CD4-positive, alpha-beta memory T cell (primary cell): ENCODE measurements around the gene ZNRF2. TPM values are rescaled to one million over a fixed set of nuclear protein-coding genes. Genes with fewer than 3 reads are reported as not detected.
"Not testable (repeated sequence)": the region's sequence is repeated elsewhere in the genome, so short reads cannot be mapped to it uniquely, and the experiment has no call there.

Experiments used
- CTCF ChIA-PET: fragments of 350-600 bp; sonication (Branson Sonifier 250); formaldehyde crosslinking; loops from one replicate; lab custom pipeline; 2021; ENCODE audit warnings: inconsistent platforms; ENCODE audit not compliant: partially characterized antibody; lab: Charles Lee
- POLR2A ChIA-PET: fragments of 350-600 bp; sonication (Branson Sonifier 250); formaldehyde crosslinking; loops from one replicate; lab custom pipeline; 2021; ENCODE audit not compliant: partially characterized antibody; lab: Charles Lee
- DNase-seq, 5 donors: peaks; one replicate each; pipeline versions ENCODE4 v3.0.0 to v3.0.0-alpha.2; 2020 to 2022; ENCODE audit warnings: mixed read lengths in 1 of 5
- H3K27ac ChIP-seq: one replicate; pipeline ENCODE4 v1.7.0; 2013; ENCODE audit warnings: low read depth, low read length
- H3K27me3 ChIP-seq: 2 replicates; pipeline ENCODE4 v1.7.0; 2013; ENCODE audit warnings: mild to moderate bottlenecking, low read length, moderate library complexity; ENCODE audit not compliant: insufficient read depth
- H3K36me3 ChIP-seq: 2 replicates; pipeline ENCODE4 v1.7.0; 2013; ENCODE audit warnings: mild to moderate bottlenecking, low read length, moderate library complexity; ENCODE audit not compliant: insufficient read depth
- H3K4me1 ChIP-seq: 2 replicates; pipeline ENCODE4 v1.7.0; 2013; ENCODE audit warnings: mild to moderate bottlenecking, low read length, moderate library complexity; ENCODE audit not compliant: insufficient read depth
- H3K4me3 ChIP-seq, 2 donors: one replicate each; pipeline ENCODE4 v1.7.0; 2013; ENCODE audit warnings: low read length in 2 of 2, mild to moderate bottlenecking in 1 of 2
- H3K9me3 ChIP-seq, 2 donors: one replicate each; pipeline ENCODE4 v1.7.0; 2013; ENCODE audit warnings: low read length in 2 of 2, control low read depth in 1 of 2; ENCODE audit not compliant: control insufficient read depth in 1 of 2
- H3K27ac Mint-ChIP-seq, 7 donors: one replicate each; pipeline ENCODE4 v1.8.0; 2020 to 2021; ENCODE audit warnings: mixed read lengths in 7 of 7, mild to moderate bottlenecking in 6 of 7, inconsistent platforms in 3 of 7, moderate library complexity in 3 of 7
- H3K27me3 Mint-ChIP-seq, 2 donors: one replicate each; pipeline ENCODE4 v1.8.0; 2020 to 2021; ENCODE audit warnings: mixed read lengths in 2 of 2
- H3K36me3 Mint-ChIP-seq, 2 donors: one replicate each; pipeline ENCODE4 v1.8.0; 2020 to 2021; ENCODE audit warnings: mixed read lengths in 2 of 2, inconsistent platforms in 1 of 2, mild to moderate bottlenecking in 1 of 2
- H3K4me1 Mint-ChIP-seq, 4 donors: one replicate each; pipeline ENCODE4 v1.8.0; 2020 to 2021; ENCODE audit warnings: mixed read lengths in 4 of 4, mild to moderate bottlenecking in 1 of 4
- H3K4me3 Mint-ChIP-seq, 8 donors: one replicate each; pipeline ENCODE4 v1.8.0; 2020 to 2021; ENCODE audit warnings: mixed read lengths in 8 of 8, mild to moderate bottlenecking in 7 of 8, moderate library complexity in 6 of 8, inconsistent platforms in 3 of 8
- H3K9me3 Mint-ChIP-seq, 8 donors: one replicate each; pipeline ENCODE4 v1.8.0; 2020 to 2021; ENCODE audit warnings: mixed read lengths in 8 of 8, mild to moderate bottlenecking in 5 of 8, inconsistent platforms in 3 of 8, moderate library complexity in 1 of 8
- intact Hi-C: fragments of 100-400 bp; cut with micrococcal nuclease; formaldehyde crosslinking; loops from one replicate; pipeline ENCODE4 v1.15.1; 2023
- polyA plus RNA-seq, 2 donors: library from polyadenylated mRNA; unstranded; fragments of 300-500 nt; fragmentation: Illumina TruSeq; gene quantifications; one replicate each; pipeline ENCODE4 v1.2.3, GENCODE V29; 2021
- total RNA-seq, 2 experiments: library from RNA; stranded (reverse); gene quantifications; one replicate each; pipeline ENCODE4 v1.2.3, GENCODE V29; 2021

ZNRF2 gene
- total and polyA plus RNA-seq, 4 experiments from 2014 or later = 0.59 to 39.4 (median 20.4) TPM

- intact Hi-C loops, H3K36me3 Mint-ChIP-seq: not testable (repeated sequence)
- peak overlapping the region in 2 of 8 donors; percentile 26 to 32 for H3K4me3 Mint-ChIP-seq
Observed at GRCh38 chr7:30296304-30296703, 11.9 kb downstream of the ZNRF2 start.

GRCh38 chr7:30297499-30297898, 13.1 kb downstream of the ZNRF2 start:
- H3K4me3 ChIP-seq, H3K9me3 Mint-ChIP-seq, CTCF ChIA-PET, H3K9me3 ChIP-seq, POLR2A ChIA-PET, H3K27ac ChIP-seq, H3K36me3 ChIP-seq, H3K27ac Mint-ChIP-seq, DNase-seq, H3K27me3 Mint-ChIP-seq, H3K36me3 Mint-ChIP-seq, intact Hi-C loops, H3K27me3 ChIP-seq: not testable (repeated sequence)
- H3K4me1 ChIP-seq = peaks cover 34% of the 10 kb centered on the region
- Mint-ChIP-seq H3K4me3 (peak overlapping the region in 5 of 8 donors; percentile 2 to 58 (median 20)), H3K4me1 (peaks cover 36 to 58% (median 47%) of the 10 kb centered on the region in 4 donors)

More at GRCh38 chr7:30296304-30296703, 11.9 kb downstream of the ZNRF2 start:
- H3K27ac ChIP-seq, H3K4me3 ChIP-seq, H3K36me3 ChIP-seq, CTCF ChIA-PET, H3K27me3 ChIP-seq, POLR2A ChIA-PET, H3K9me3 ChIP-seq, H3K9me3 Mint-ChIP-seq, DNase-seq, H3K27me3 Mint-ChIP-seq: not testable (repeated sequence)
- Mint-ChIP-seq H3K27ac (peak overlapping the region in 1 of 7 donors; percentile 0), H3K4me1 (peaks cover 41 to 66% (median 53%) of the 10 kb centered on the region in 4 donors)
- peaks cover 29% of the 10 kb centered on the region for H3K4me1 ChIP-seq

- H3K27me3 ChIP-seq, H3K9me3 Mint-ChIP-seq, H3K36me3 Mint-ChIP-seq, H3K27me3 Mint-ChIP-seq, intact Hi-C loops, H3K4me3 ChIP-seq, H3K9me3 ChIP-seq, DNase-seq, H3K27ac ChIP-seq, H3K27ac Mint-ChIP-seq, POLR2A ChIA-PET, CTCF ChIA-PET, H3K36me3 ChIP-seq: not testable (repeated sequence)
- peak overlapping the region in 1 of 8 donors; percentile 13 for H3K4me3 Mint-ChIP-seq
- peaks cover 38% of the 10 kb centered on the region for H3K4me1 ChIP-seq
- peaks cover 33 to 56% (median 47%) of the 10 kb centered on the region in 4 donors for H3K4me1 Mint-ChIP-seq
Observed at GRCh38 chr7:30298409-30298808, 14.0 kb downstream of the ZNRF2 start.

- no peak overlapping the region for H3K27ac ChIP-seq
- no peaks in the 10 kb centered on the region for H3K9me3 ChIP-seq
- ChIA-PET POLR2A (interaction anchor here (1.1 to 2.4 kb wide), 3 partner anchors 16 to 46 kb away, joined by 3 to 7 read pairs (median 3); no protein-coding TSS in a partner anchor), CTCF (interaction anchor here (1.0 to 1.2 kb wide), 2 partner anchors 16 to 17 kb away, joined by 3 read pairs; partner anchors contain the start of gene ZNRF2)
- no peak overlapping the region for H3K4me3 ChIP-seq
- no peaks in the 10 kb centered on the region for H3K36me3 ChIP-seq
- H3K9me3 Mint-ChIP-seq = no peaks in the 10 kb centered on the region
- no peaks in the 10 kb centered on the region for H3K36me3 Mint-ChIP-seq
- no peaks in the 10 kb centered on the region for H3K27me3 ChIP-seq
- H3K4me3 Mint-ChIP-seq = no peak overlapping the region
- no peak for DNase-seq
- H3K4me1 Mint-ChIP-seq = peaks cover 32 to 63% (median 44%) of the 10 kb centered on the region in 4 donors
- intact Hi-C loops = no loop called here
- no peak overlapping the region for H3K27ac Mint-ChIP-seq
- H3K27me3 Mint-ChIP-seq = no peaks in the 10 kb centered on the region
- peaks cover 52% of the 10 kb centered on the region for H3K4me1 ChIP-seq
Observed at GRCh38 chr7:30301751-30302150, 17.4 kb downstream of the ZNRF2 start.

- no peak overlapping the region for H3K4me3 ChIP-seq
- ChIA-PET CTCF (interaction anchor here (1.6 kb wide), 1 partner anchor 9 kb away, joined by 4 read pairs; no protein-coding TSS in a partner anchor), POLR2A (interaction anchor here (0.7 to 2.4 kb wide), 3 partner anchors 16 to 45 kb away, joined by 3 to 7 read pairs (median 3); no protein-coding TSS in a partner anchor)
- Mint-ChIP-seq H3K27ac (peak overlapping the region in 1 of 7 donors; percentile 51), H3K27me3 (no peaks in the 10 kb centered on the region), H3K4me3 (no peak overlapping the region), H3K9me3 (no peaks in the 10 kb centered on the region), H3K36me3 (no peaks in the 10 kb centered on the region), H3K4me1 (peaks cover 29 to 62% (median 45%) of the 10 kb centered on the region in 4 donors)
- intact Hi-C loops = no loop called here
- H3K9me3 ChIP-seq = no peaks in the 10 kb centered on the region
- no peak overlapping the region for H3K27ac ChIP-seq
- H3K36me3 ChIP-seq = no peaks in the 10 kb centered on the region
- no peaks in the 10 kb centered on the region for H3K27me3 ChIP-seq
- peaks cover 63% of the 10 kb centered on the region for H3K4me1 ChIP-seq
- DNase-seq = no peak
Observed at GRCh38 chr7:30302656-30303311, 18.4 kb downstream of the ZNRF2 start.

- no peak for DNase-seq
- Histone ChIP-seq H3K9me3 (no peaks in the 10 kb centered on the region), H3K27me3 (no peaks in the 10 kb centered on the region), H3K27ac (no peak overlapping the region), H3K36me3 (no peaks in the 10 kb centered on the region), H3K4me1 (peaks cover 68% of the 10 kb centered on the region), H3K4me3 (no peak overlapping the region)
- Mint-ChIP-seq H3K27me3 (no peaks in the 10 kb centered on the region), H3K4me1 (peaks cover 31 to 65% (median 46%) of the 10 kb centered on the region in 4 donors), H3K9me3 (no peaks in the 10 kb centered on the region), H3K4me3 (no peak overlapping the region), H3K36me3 (no peaks in the 10 kb centered on the region), H3K27ac (peak overlapping the region in 1 of 7 donors; percentile 22)
- ChIA-PET POLR2A (interaction anchor here (0.7 to 2.4 kb wide), 2 partner anchors 17 to 45 kb away, joined by 3 to 7 read pairs; no protein-coding TSS in a partner anchor), CTCF (interaction anchor here (1.2 to 1.6 kb wide), 2 partner anchors 9 to 109 kb away, joined by 3 to 4 read pairs; no protein-coding TSS in a partner anchor)
- intact Hi-C loops = no loop called here
Observed at GRCh38 chr7:30303312-30304039, 19.1 kb downstream of the ZNRF2 start.
